KMS-11 (cell line): ENCODE measurements around the gene BRD3.

Experiments used
- H2AFZ ChIP-seq: fragments of 200-600 bp; sonication (generic); 2 replicates; pipeline ENCODE4 v1.6.1; 2016; ENCODE audit warnings: antibody characterized with exemption, mixed run types, low read depth
- H3K27ac ChIP-seq: fragments of 200-600 bp; sonication (generic); 2 replicates; pipeline ENCODE4 v1.6.1; 2016; ENCODE audit warnings: mild to moderate bottlenecking, mixed run types
- H3K27me3 ChIP-seq: fragments of 200-600 bp; sonication (generic); 2 replicates; pipeline ENCODE4 v1.6.1; 2017; ENCODE audit warnings: mild to moderate bottlenecking, low read depth, mixed run types, moderate library complexity; ENCODE audit not compliant: insufficient read depth
- H3K36me3 ChIP-seq: fragments of 200-600 bp; sonication (generic); 2 replicates; pipeline ENCODE4 v1.6.1; 2017; ENCODE audit warnings: mild to moderate bottlenecking, mixed run types; ENCODE audit not compliant: insufficient read depth
- H3K4me1 ChIP-seq: fragments of 200-600 bp; sonication (generic); 2 replicates; pipeline ENCODE4 v1.6.1; 2016; ENCODE audit warnings: mild to moderate bottlenecking, low read depth, mixed run types; ENCODE audit not compliant: poor library complexity, severe bottlenecking
- H3K4me2 ChIP-seq: fragments of 200-600 bp; sonication (generic); 2 replicates; pipeline ENCODE4 v1.7.0; 2016; ENCODE audit warnings: mild to moderate bottlenecking, mixed run types
- H3K4me3 ChIP-seq: fragments of 200-600 bp; sonication (generic); IDR thresholded peaks from 2 replicates; pipeline ENCODE4 v1.6.1; 2017; ENCODE audit warnings: low read depth, low read length, mixed read lengths; ENCODE audit not compliant: insufficient read depth
- H3K79me2 ChIP-seq: fragments of 200-600 bp; sonication (generic); 2 replicates; pipeline ENCODE4 v1.6.1; 2016; ENCODE audit warnings: low read depth, mixed run types; ENCODE audit not compliant: insufficient read depth
- H3K9ac ChIP-seq: fragments of 200-600 bp; sonication (generic); 2 replicates; pipeline ENCODE4 v1.6.1; 2016; ENCODE audit warnings: mild to moderate bottlenecking, mixed run types
- H4K20me1 ChIP-seq: fragments of 200-600 bp; sonication (generic); 2 replicates; pipeline ENCODE4 v1.6.1; 2016; ENCODE audit warnings: mild to moderate bottlenecking, mixed run types; ENCODE audit not compliant: insufficient read depth
- CTCF ChIP-seq: fragments of 200-600 bp; sonication (generic); conservative IDR thresholded peaks from 2 replicates; pipeline ENCODE4 v1.6.1; 2017; ENCODE audit warnings: low read depth, mild to moderate bottlenecking, antibody characterized with exemption, low read length, moderate library complexity, mixed read lengths

The BRD3 gene

GRCh38 chr9:134051319-134051718, 16.5 kb downstream of the BRD3 start:
- Histone ChIP-seq H3K4me1 (peaks cover 10% of the 10 kb centered on the region), H3K27ac (no peak overlapping the region), H3K36me3 (no peaks in the 10 kb centered on the region), H3K27me3 (no peaks in the 10 kb centered on the region), H3K4me3 (no peak overlapping the region), H3K4me2 (no peak overlapping the region), H4K20me1 (no peaks in the 10 kb centered on the region), H2AFZ (no peak overlapping the region), H3K9ac (no peak overlapping the region), H3K79me2 (no peaks in the 10 kb centered on the region)
- no peak for TF ChIP-seq CTCF

GRCh38 chr9:134050726-134051125, 17.1 kb downstream of the BRD3 start:
- H3K79me2 ChIP-seq: no peaks in the 10 kb centered on the region
- H3K4me1 ChIP-seq: peaks cover 4% of the 10 kb centered on the region
- H3K4me3 ChIP-seq: no peak overlapping the region
- no peak overlapping the region for H3K4me2 ChIP-seq
- no peak overlapping the region for H2AFZ ChIP-seq
- H4K20me1 ChIP-seq: no peaks in the 10 kb centered on the region
- no peaks in the 10 kb centered on the region for H3K36me3 ChIP-seq
- no peak for TF ChIP-seq CTCF
- H3K9ac ChIP-seq: no peak overlapping the region
- no peak overlapping the region for H3K27ac ChIP-seq
- H3K27me3 ChIP-seq: no peaks in the 10 kb centered on the region

- Histone ChIP-seq H3K27me3 (no peaks in the 10 kb centered on the region), H3K27ac (no peak overlapping the region), H3K4me1 (no peaks in the 10 kb centered on the region), H3K36me3 (no peaks in the 10 kb centered on the region), H4K20me1 (no peaks in the 10 kb centered on the region), H3K9ac (no peak overlapping the region), H3K79me2 (no peaks in the 10 kb centered on the region), H3K4me2 (no peak overlapping the region), H2AFZ (no peak overlapping the region), H3K4me3 (no peak overlapping the region)
- no peak for TF ChIP-seq CTCF
These were observed 17.8 kb downstream of the BRD3 start for GRCh38 chr9:134049772-134050588.

GRCh38 chr9:134049236-134049635, 18.6 kb downstream of the BRD3 start:
- Histone ChIP-seq H3K4me2 (no peak overlapping the region), H3K4me3 (no peak overlapping the region), H3K9ac (no peak overlapping the region), H3K79me2 (no peaks in the 10 kb centered on the region), H3K36me3 (no peaks in the 10 kb centered on the region), H3K4me1 (no peaks in the 10 kb centered on the region), H4K20me1 (no peaks in the 10 kb centered on the region), H3K27ac (no peak overlapping the region), H3K27me3 (no peaks in the 10 kb centered on the region), H2AFZ (no peak overlapping the region)
- no peak for TF ChIP-seq CTCF
